Colonic mucosa (tissue), 4 donors: ENCODE data around the gene UGP2. TPM values are rescaled to one million over a fixed set of nuclear protein-coding genes. Genes with fewer than 3 reads are reported as not detected.
"Not testable (repeated sequence)": the region's sequence is repeated elsewhere in the genome, so short reads cannot be mapped to it uniquely, and the experiment has no call there.

Experiments used
- DNase-seq: peaks from one replicate; pipeline ENCODE4 v3.0.0-alpha.2; 2020
- H3K27ac ChIP-seq: fragments of 200-600 bp; one replicate; pipeline ENCODE4 v1.8.0; 2021
- H3K27me3 ChIP-seq: fragments of 200-600 bp; one replicate; pipeline ENCODE4 v1.8.0; 2021
- H3K36me3 ChIP-seq: fragments of 200-600 bp; one replicate; pipeline ENCODE4 v1.8.0; 2021
- H3K4me1 ChIP-seq: fragments of 200-600 bp; one replicate; pipeline ENCODE4 v1.8.0; 2021; ENCODE audit warnings: mild to moderate bottlenecking
- H3K4me3 ChIP-seq: fragments of 200-600 bp; one replicate; pipeline ENCODE4 v1.8.0; 2021
- H3K9ac ChIP-seq, 2 donors: one replicate each; pipeline ENCODE4 v1.7.0; 2013; ENCODE audit warnings: control low read depth in 2 of 2, low read depth in 2 of 2, low read length in 2 of 2
- H3K9me3 ChIP-seq: fragments of 200-600 bp; one replicate; pipeline ENCODE4 v1.8.0; 2021
- CTCF ChIP-seq: fragments of 200-600 bp; IDR thresholded peaks from one replicate; pipeline ENCODE4 v1.8.0; 2022; ENCODE audit warnings: antibody characterized with exemption, mild to moderate bottlenecking
- intact Hi-C: fragments of 100-400 bp; cut with DNase I; formaldehyde crosslinking; loops from one replicate; pipeline ENCODE4 v1.14.1; 2022
- total RNA-seq, 2 donors: library from RNA; stranded (reverse); fragmentation: NEBNext Ultra II Directional in 1 of 2; extraction: Animal tissue kit (Norgen Biotek cat#: 25700) in 1 of 2; gene quantifications; one replicate each; pipeline ENCODE4 v1.2.1, GENCODE V29; 2021
- donor health status: healthy.
- donor health status: DM: no; HTN: no; CAD: no.
- donor health status: DM: no; HTN: no; CAD: no.

The UGP2 gene
- total RNA-seq, 2 donors from 2014 or later = 314 to 570 TPM

GRCh38 chr2:63805412-63805811 is 36.3 kb upstream of the UGP2 start:
- intact Hi-C loops = no loop called here
- no peak for DNase-seq
- no peak overlapping the region for H3K4me3 ChIP-seq
- TF ChIP-seq CTCF = no peak
- H3K4me1 ChIP-seq = no peaks in the 10 kb centered on the region
- H3K27ac ChIP-seq = no peak overlapping the region
- no peaks in the 10 kb centered on the region for H3K36me3 ChIP-seq
- no peaks in the 10 kb centered on the region for H3K9me3 ChIP-seq
- no peaks in the 10 kb centered on the region for H3K27me3 ChIP-seq
- H3K9ac ChIP-seq = no peak overlapping the region

GRCh38 chr2:63808036-63808435 is 33.7 kb upstream of the UGP2 start:
- DNase-seq, intact Hi-C loops, H3K4me1 ChIP-seq, H3K9me3 ChIP-seq, H3K27me3 ChIP-seq, H3K9ac ChIP-seq, H3K27ac ChIP-seq, H3K4me3 ChIP-seq, H3K36me3 ChIP-seq: not testable (repeated sequence)

- H3K4me1 ChIP-seq, H3K27me3 ChIP-seq, H3K27ac ChIP-seq, H3K9ac ChIP-seq, intact Hi-C loops, H3K9me3 ChIP-seq, DNase-seq, H3K36me3 ChIP-seq, H3K4me3 ChIP-seq: not testable (repeated sequence)
Measured at GRCh38 chr2:63808911-63809310, 32.8 kb upstream of the UGP2 start.

GRCh38 chr2:63811063-63811462 is 30.6 kb upstream of the UGP2 start:
- H3K9me3 ChIP-seq = no peaks in the 10 kb centered on the region
- TF ChIP-seq CTCF = no peak
- no peaks in the 10 kb centered on the region for H3K27me3 ChIP-seq
- H3K36me3 ChIP-seq = no peaks in the 10 kb centered on the region
- intact Hi-C loops = no loop called here
- peak overlapping the region; percentile 4 for H3K27ac ChIP-seq
- no peaks in the 10 kb centered on the region for H3K4me1 ChIP-seq
- H3K9ac ChIP-seq = no peak overlapping the region
- DNase-seq = no peak
- H3K4me3 ChIP-seq = no peak overlapping the region

GRCh38 chr2:63811870-63812269 is 29.8 kb upstream of the UGP2 start:
- H3K4me3 ChIP-seq, intact Hi-C loops, H3K27ac ChIP-seq: not testable (repeated sequence)

GRCh38 chr2:63814114-63814513 is 27.6 kb upstream of the UGP2 start:
- intact Hi-C loops = no loop called here
- Histone ChIP-seq H3K9ac (no peak overlapping the region), H3K36me3 (no peaks in the 10 kb centered on the region), H3K27me3 (no peaks in the 10 kb centered on the region), H3K27ac (no peak overlapping the region), H3K4me1 (no peaks in the 10 kb centered on the region), H3K9me3 (no peaks in the 10 kb centered on the region), H3K4me3 (no peak overlapping the region)
- no peak for TF ChIP-seq CTCF
- no peak for DNase-seq

More at GRCh38 chr2:63811870-63812269, 29.8 kb upstream of the UGP2 start:
- not testable (repeated sequence) for H3K9ac ChIP-seq, H3K9me3 ChIP-seq, H3K4me1 ChIP-seq, H3K36me3 ChIP-seq, DNase-seq, H3K27me3 ChIP-seq

- Histone ChIP-seq H3K4me3 (no peak overlapping the region), H3K27me3 (no peaks in the 10 kb centered on the region), H3K27ac (no peak overlapping the region), H3K4me1 (no peaks in the 10 kb centered on the region), H3K9ac (no peak overlapping the region), H3K9me3 (no peaks in the 10 kb centered on the region), H3K36me3 (no peaks in the 10 kb centered on the region)
- DNase-seq = no peak
- intact Hi-C loops = no loop called here
- no peak for TF ChIP-seq CTCF
Measured at GRCh38 chr2:63817382-63817781, 24.3 kb upstream of the UGP2 start.
